K562 (cell line): ENCODE data around the gene HTR1D. TPM values are rescaled to one million over a fixed set of nuclear protein-coding genes. Genes with fewer than 3 reads are reported as not detected.

Experiments
- ATAC-seq: fragments of 200-7000 bp; cut with Tn5 transposase; 3 replicates; pipeline ENCODE4 v1.9.1; 2020; ENCODE audit warnings: moderate library complexity
- BruUV-seq: library from RNA; stranded (reverse); fragments of 400-500 nt; replicated peaks from 2 replicates; lab custom pipeline; 2021; lab: Mats Ljungman, UMichigan
- CTCF ChIA-PET: fragments of 300-600 bp; formaldehyde crosslinking; extraction: SDS; loops from one replicate; lab custom pipeline; 2021; ENCODE audit warnings: low intra/inter-chr PET ratio; lab: Yijun Ruan, JAX
- POLR2A ChIA-PET: fragments of 300-600, 350-650 bp; sonication (Branson Sonifier 250); formaldehyde crosslinking; extraction: SDS; loops from one replicate; lab custom pipeline; 2021; ENCODE audit warnings: antibody characterized with exemption, inconsistent platforms; lab: Yijun Ruan, JAX
- DNase-seq, 4 experiments: peaks; one replicate each; pipeline versions ENCODE4 v3.0.0 to v3.0.0-alpha.2; 2011 to 2018; ENCODE audit warnings: low spot score in 3 of 4, mixed read lengths in 3 of 4; ENCODE audit errors: extremely low read depth in 1 of 4
- FAIRE-seq: peaks from 2 replicates; lab custom pipeline; 2011; peaks lifted over from hg19 to GRCh38; lab: Jason Lieb, UNC
- H2AFZ ChIP-seq: 2 replicates; pipeline ENCODE4 v1.6.0; 2011; ENCODE audit warnings: low read depth, low read length, control low read depth, inconsistent platforms
- H3K27ac ChIP-seq: fragments of 200-600 bp; 3 replicates; pipeline ENCODE4 v1.8.0; 2011; ENCODE audit warnings: low read depth, mild to moderate bottlenecking, control low read depth, inconsistent platforms, low read length, moderate library complexity, mixed read lengths; ENCODE audit errors: extremely low read depth
- H3K27me3 ChIP-seq, 2 experiments: fragments of 300-600 bp in 1 of 2; 2 replicates in 1 of 2; 3 replicates in 1 of 2; pipeline versions ENCODE4 v1.6.0 to v1.8.0; 2011; ENCODE audit warnings: inconsistent platforms in 2 of 2, low read length in 2 of 2, mild to moderate bottlenecking in 1 of 2, mixed read lengths in 1 of 2, moderate library complexity in 1 of 2; ENCODE audit not compliant: control insufficient read depth in 2 of 2, insufficient read depth in 2 of 2
- H3K36me3 ChIP-seq: fragments of 300-600 bp; 3 replicates; pipeline ENCODE4 v1.8.0; 2011; ENCODE audit warnings: mild to moderate bottlenecking, low read length, inconsistent platforms; ENCODE audit not compliant: control insufficient read depth, insufficient read depth
- H3K4me1 ChIP-seq, 2 experiments: fragments of 200-600 bp in 1 of 2; replicated peaks in 1 of 2; 2 replicates in 1 of 2; 3 replicates in 1 of 2; pipeline versions ENCODE4 v1.5.1 to v1.8.0; 2011; ENCODE audit warnings: inconsistent platforms in 2 of 2, low read length in 2 of 2, mild to moderate bottlenecking in 1 of 2, mixed read lengths in 1 of 2, moderate library complexity in 1 of 2; ENCODE audit not compliant: control insufficient read depth in 2 of 2, insufficient read depth in 2 of 2
- H3K4me2 ChIP-seq: 2 replicates; pipeline ENCODE4 v1.6.1; 2011; ENCODE audit warnings: low read length, control low read depth, inconsistent platforms, mixed read lengths; ENCODE audit not compliant: insufficient read depth
- H3K4me3 ChIP-seq: fragments of 200-600 bp; sonication (generic), shearing (Covaris generic); 2 replicates; pipeline ENCODE4 v1.5.1; 2016; ENCODE audit warnings: control low read depth, inconsistent platforms
- H3K79me2 ChIP-seq: fragments of 200-600 bp; 3 replicates; pipeline ENCODE4 v1.8.0; 2011; ENCODE audit warnings: low read length, inconsistent platforms; ENCODE audit not compliant: control insufficient read depth, insufficient read depth
- H3K9ac ChIP-seq, 2 experiments: 2 replicates each; pipeline versions ENCODE4 v1.6.0 to v1.6.1; 2011; ENCODE audit warnings: low read depth in 2 of 2, low read length in 2 of 2, control low read depth in 1 of 2, inconsistent platforms in 1 of 2, mild to moderate bottlenecking in 1 of 2, mixed read lengths in 1 of 2; ENCODE audit not compliant: insufficient read depth in 1 of 2
- H3K9me1 ChIP-seq: one replicate; pipeline ENCODE4 v1.6.0; 2011; ENCODE audit warnings: inconsistent platforms, mild to moderate bottlenecking, low read length, moderate library complexity; ENCODE audit not compliant: control insufficient read depth, insufficient read depth
- H3K9me3 ChIP-seq: replicated peaks from 2 replicates; pipeline ENCODE4 v1.5.1; 2011; ENCODE audit warnings: low read depth, low read length, inconsistent platforms; ENCODE audit not compliant: control insufficient read depth, insufficient read depth
- H4K20me1 ChIP-seq: replicated peaks from 2 replicates; pipeline ENCODE4 v1.6.1; 2011; ENCODE audit warnings: low read length, inconsistent platforms, mixed read lengths; ENCODE audit not compliant: control insufficient read depth, insufficient read depth
- CHD1 ChIP-seq: fragments of 200-600 bp; sonication (generic); IDR thresholded peaks from one replicate; pipeline ENCODE4 v1.6.1; 2012; ENCODE audit warnings: mild to moderate bottlenecking, moderate library complexity, low read length, inconsistent platforms
- FOSL1 ChIP-seq: fragments of 200-800 bp; sonication (Bioruptor generic); conservative IDR thresholded peaks from 2 replicates; pipeline ENCODE4 v1.6.1; 2016; ENCODE audit warnings: missing genetic modification characterization, missing compliant biosample characterization
- SIX5 ChIP-seq, 2 experiments: IDR thresholded peaks; 2 replicates each; pipeline ENCODE4 v1.6.1; 2011; ENCODE audit warnings: low read length in 2 of 2, borderline replicate concordance in 1 of 2, low read depth in 1 of 2, mild to moderate bottlenecking in 1 of 2, moderate library complexity in 1 of 2; ENCODE audit not compliant: insufficient read depth in 1 of 2
- SOX6 ChIP-seq: fragments of 450-650 bp; IDR thresholded peaks from 2 replicates; pipeline ENCODE4 v1.6.1; 2014; ENCODE audit warnings: mild to moderate bottlenecking
- WGBS: fragments of 100-300 bp; shearing (Covaris generic); methylation state at CpG from one replicate; pipeline ENCODE4 v1.1.6; 2016; ENCODE audit warnings: low coverage, mixed read lengths; ENCODE audit not compliant: insufficient coverage; ENCODE audit errors: missing lambda C conversion rate; 5-methylcytosine and 5-hydroxymethylcytosine counted together
- in situ Hi-C: fragments of 300-500 bp; cut with MboI; formaldehyde crosslinking; loops from 4 replicates; pipeline ENCODE4 v1.15.0; 2018; ENCODE audit warnings: inconsistent platforms, mixed read lengths
- intact Hi-C: fragments of 100-400 bp; cut with micrococcal nuclease; formaldehyde crosslinking; loops from 2 replicates; pipeline ENCODE4 v1.14.2; 2022
- polyA plus RNA-seq, 8 experiments: library from polyadenylated mRNA; depleted of rRNA in 4 of 8; stranded (reverse) in 5 of 8; unstranded in 3 of 8; fragments of >200 nt; fragmentation: Nextera tagmentation in 2 of 8; fragmentation: Illumina TruSeq in 1 of 8; extraction: Ambion mirVana in 2 of 8; extraction: Trizol in 1 of 8; gene quantifications; 2 replicates each; pipeline versions ENCODE4 v1.2.1 to v1.2.3, GENCODE V29; 2011 to 2014; ENCODE audit warnings: inconsistent platforms in 1 of 8, missing spikeins in 1 of 8
- total RNA-seq, 7 experiments: library from RNA; depleted of rRNA in 6 of 7; stranded (reverse); fragments of >200 nt in 6 of 7; fragmentation: Illumina TruSeq in 2 of 7; extraction: Trizol in 2 of 7; gene quantifications; 2 replicates each; pipeline versions ENCODE4 v1.2.1 to v1.2.3, GENCODE V29; 2011 to 2021; ENCODE audit warnings: low replicate concordance in 1 of 7
- TF ChIP-seq, protein P1 (sequence below), 2 experiments: fragments of 450-650 bp in 1 of 2; sonication (generic) in 1 of 2; formaldehyde crosslinking in 1 of 2; IDR thresholded peaks in 1 of 2; conservative IDR thresholded peaks in 1 of 2; 2 replicates each; pipeline versions ENCODE4 v1.6.1 to v1.8.1; 2016 to 2023; ENCODE audit warnings: mild to moderate bottlenecking in 2 of 2, moderate library complexity in 2 of 2, inconsistent platforms in 1 of 2, missing genetic modification reagents in 1 of 2
- TF ChIP-seq, protein P2 (sequence below): fragments of 250-450 bp; sonication (Bioruptor Pico); IDR thresholded peaks from 2 replicates; pipeline ENCODE4 v1.5.1; 2021; ENCODE audit warnings: mild to moderate bottlenecking

The HTR1D gene
- total and polyA plus RNA-seq, 9 of the 15 experiments (the other 6 are each of a cell fraction or from before 2014, with no cell fraction given), result 0.03 to 0.09 (median 0.04) TPM; not detected in 4

DNA sequence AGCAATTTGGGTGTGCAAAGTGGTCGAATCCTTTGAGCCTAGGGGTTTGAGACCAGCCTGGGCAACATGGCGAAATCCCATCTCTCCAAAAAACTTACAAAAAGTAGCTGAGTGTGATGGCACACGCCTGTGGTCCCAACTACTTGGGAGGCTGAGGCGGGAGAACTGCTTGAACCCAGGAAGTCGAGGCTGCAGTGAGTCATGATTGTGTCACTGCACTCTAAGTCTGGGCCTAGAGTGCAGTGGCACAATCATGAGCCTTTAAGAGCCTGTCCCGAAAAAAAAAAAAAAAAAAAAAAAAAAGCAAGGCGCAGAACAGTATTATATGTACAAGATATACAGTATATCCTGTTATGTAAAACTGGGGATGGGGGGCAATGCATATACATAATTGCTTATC, 25.1 kb upstream of the HTR1D start:
- Histone ChIP-seq H3K27ac (no peak overlapping the region), H3K36me3 (no peaks in the 10 kb centered on the region), H3K9me1 (no peaks in the 10 kb centered on the region), H2AFZ (no peak overlapping the region), H3K4me1 (peaks cover 0 to 4% of the 10 kb centered on the region in 2 experiments; a peak in 3 of 5 replicates), H4K20me1 (no peaks in the 10 kb centered on the region), H3K27me3 (no peaks in the 10 kb centered on the region), H3K9ac (no peak overlapping the region), H3K4me2 (no peak overlapping the region), H3K4me3 (no peak overlapping the region), H3K9me3 (no peaks in the 10 kb centered on the region), H3K79me2 (no peaks in the 10 kb centered on the region)
- in situ Hi-C loops, result no loop called here
- 23% methylated on average over 6 of the region's 7 CpGs for WGBS
- CTCF ChIA-PET, result no interaction called here
- POLR2A ChIA-PET, result interaction anchor here (0.6 to 2.1 kb wide), 4 partner anchors 9 to 19 kb away, joined by 3 to 8 read pairs (median 4); no protein-coding TSS in a partner anchor
- TF ChIP-seq CHD1 (no peak), SIX5 (IDR thresholded peaks at IDR 0.05; ENCODE audit: borderline replicate concordance in 1 of 2, insufficient read depth in 1 of 2, low read depth in 1 of 2, low read length in 2 of 2) (no peak), SOX6 (no peak), FOSL1 (tag) (peak; percentile 62; the same call in 1 of the 2 replicates)
- TF ChIP-seq, protein P1, sequence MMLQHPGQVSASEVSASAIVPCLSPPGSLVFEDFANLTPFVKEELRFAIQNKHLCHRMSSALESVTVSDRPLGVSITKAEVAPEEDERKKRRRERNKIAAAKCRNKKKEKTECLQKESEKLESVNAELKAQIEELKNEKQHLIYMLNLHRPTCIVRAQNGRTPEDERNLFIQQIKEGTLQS (IDR thresholded peaks at IDR 0.05), result peak; percentile 22; the same call in 1 of the 2 replicates
- TF ChIP-seq, protein P1 (CRISPR knock-in tag; conservative IDR thresholded peaks at IDR 0.05), result no peak
- TF ChIP-seq, protein P2, sequence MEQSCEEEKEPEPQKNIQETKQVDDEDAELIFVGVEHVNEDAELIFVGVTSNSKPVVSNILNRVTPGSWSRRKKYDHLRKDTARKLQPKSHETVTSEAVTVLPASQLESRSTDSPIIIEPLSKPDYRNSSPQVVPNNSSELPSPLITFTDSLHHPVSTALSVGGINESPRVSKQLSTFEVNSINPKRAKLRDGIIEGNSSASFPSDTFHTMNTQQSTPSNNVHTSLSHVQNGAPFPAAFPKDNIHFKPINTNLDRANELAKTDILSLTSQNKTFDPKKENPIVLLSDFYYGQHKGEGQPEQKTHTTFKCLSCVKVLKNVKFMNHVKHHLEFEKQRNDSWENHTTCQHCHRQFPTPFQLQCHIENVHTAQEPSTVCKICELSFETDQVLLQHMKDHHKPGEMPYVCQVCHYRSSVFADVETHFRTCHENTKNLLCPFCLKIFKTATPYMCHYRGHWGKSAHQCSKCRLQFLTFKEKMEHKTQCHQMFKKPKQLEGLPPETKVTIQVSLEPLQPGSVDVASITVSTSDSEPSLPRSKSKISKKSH (CRISPR knock-in tag), result no peak
- intact Hi-C loops, result no loop called here
- no TSS peak for BruUV-seq
- DNase-seq (no peak), ATAC-seq (no peak), FAIRE-seq (no peak)
